ENCODE data around the gene CCDC154.

GRCh38 chr16:1407753-1408152 is 36.6 kb downstream of the CCDC154 start:
- TF ChIP-seq TARDBP (IDR thresholded peaks at IDR 0.05) (no peak), SUZ12 (IDR thresholded peaks at IDR 0.05) (no peak), SP1 (IDR thresholded peaks at IDR 0.05) (no peak), HDGF (IDR thresholded peaks at IDR 0.05; ENCODE audit: borderline replicate concordance) (no peak), CTBP1 (IDR thresholded peaks at IDR 0.05; ENCODE audit: borderline replicate concordance) (no peak), BHLHE40 (IDR thresholded peaks at IDR 0.05; ENCODE audit: borderline replicate concordance) (no peak)

Data from HEK293T (cell line).